MM.1S (cell line): ENCODE data around the gene CAPN15.

Experiments used
- DNase-seq: peaks from one replicate; pipeline ENCODE4 v3.0.0-alpha.2; 2015
- H2AFZ ChIP-seq: fragments of 300-600 bp; sonication (generic); 2 replicates; pipeline ENCODE4 v1.6.0; 2016; ENCODE audit warnings: antibody characterized with exemption, low read length
- H3F3A ChIP-seq: fragments of 300-600 bp; sonication (generic); 2 replicates; pipeline ENCODE4 v1.6.1; 2016; ENCODE audit warnings: mild to moderate bottlenecking, antibody characterized with exemption, low read length, moderate library complexity, mixed read lengths; ENCODE audit not compliant: insufficient read depth
- H3K27ac ChIP-seq: fragments of 300-600 bp; sonication (generic); 2 replicates; pipeline ENCODE4 v1.5.1; 2016; ENCODE audit warnings: mild to moderate bottlenecking, low read length
- H3K27me3 ChIP-seq: fragments of 300-600 bp; sonication (generic); replicated peaks from 2 replicates; pipeline ENCODE4 v1.6.0; 2016; ENCODE audit warnings: low read length; ENCODE audit not compliant: insufficient read depth
- H3K36me3 ChIP-seq: fragments of 300-600 bp; sonication (generic); replicated peaks from 2 replicates; pipeline ENCODE4 v1.6.1; 2016; ENCODE audit warnings: mild to moderate bottlenecking, low read length, mixed read lengths; ENCODE audit not compliant: insufficient read depth
- H3K4me1 ChIP-seq: fragments of 300-600 bp; sonication (generic); 2 replicates; pipeline ENCODE4 v1.6.1; 2016; ENCODE audit warnings: low read length, mixed read lengths
- H3K4me2 ChIP-seq: fragments of 300-600 bp; sonication (generic); 2 replicates; pipeline ENCODE4 v1.6.0; 2016; ENCODE audit warnings: low read depth, low read length
- H3K4me3 ChIP-seq: fragments of 300-600 bp; sonication (generic); 2 replicates; pipeline ENCODE4 v1.5.1; 2016; ENCODE audit warnings: low read length, mixed read lengths
- H3K79me2 ChIP-seq: fragments of 300-600 bp; sonication (generic); 2 replicates; pipeline ENCODE4 v1.6.1; 2016; ENCODE audit warnings: mixed run types, low read length, mixed read lengths
- H3K9ac ChIP-seq: fragments of 300-600 bp; sonication (generic); 2 replicates; pipeline ENCODE4 v1.6.1; 2016; ENCODE audit warnings: low read length, mixed read lengths
- H3K9me2 ChIP-seq: fragments of 300-600 bp; sonication (generic); replicated peaks from 2 replicates; pipeline ENCODE4 v1.6.1; 2016; ENCODE audit warnings: mild to moderate bottlenecking, low read length, mixed read lengths; ENCODE audit not compliant: insufficient read depth
- H3K9me3 ChIP-seq: fragments of 300-600 bp; sonication (generic); replicated peaks from 2 replicates; pipeline ENCODE4 v1.6.1; 2016; ENCODE audit warnings: mild to moderate bottlenecking, low read length, mixed read lengths; ENCODE audit not compliant: insufficient read depth
- H4K20me1 ChIP-seq: fragments of 300-600 bp; sonication (generic); 2 replicates; pipeline ENCODE4 v1.6.1; 2016; ENCODE audit warnings: mild to moderate bottlenecking, low read length, moderate library complexity, mixed read lengths; ENCODE audit not compliant: insufficient read depth
- CTCF ChIP-seq: fragments of 300-600 bp; sonication (generic); IDR thresholded peaks from 2 replicates; pipeline ENCODE4 v1.5.1; 2016; ENCODE audit warnings: antibody characterized with exemption, low read length, mixed read lengths
- EZH2 ChIP-seq: fragments of 300-600 bp; sonication (generic); optimal IDR thresholded peaks from 2 replicates; pipeline ENCODE3; 2017; ENCODE audit warnings: low read depth, mild to moderate bottlenecking, antibody characterized with exemption, low read length, mixed read lengths
- EZH2phosphoT487 ChIP-seq: fragments of 300-600 bp; sonication (generic); IDR thresholded peaks from 2 replicates; pipeline ENCODE4 v1.6.1; 2018; ENCODE audit warnings: antibody characterized with exemption, low read length

CAPN15 gene

DNA sequence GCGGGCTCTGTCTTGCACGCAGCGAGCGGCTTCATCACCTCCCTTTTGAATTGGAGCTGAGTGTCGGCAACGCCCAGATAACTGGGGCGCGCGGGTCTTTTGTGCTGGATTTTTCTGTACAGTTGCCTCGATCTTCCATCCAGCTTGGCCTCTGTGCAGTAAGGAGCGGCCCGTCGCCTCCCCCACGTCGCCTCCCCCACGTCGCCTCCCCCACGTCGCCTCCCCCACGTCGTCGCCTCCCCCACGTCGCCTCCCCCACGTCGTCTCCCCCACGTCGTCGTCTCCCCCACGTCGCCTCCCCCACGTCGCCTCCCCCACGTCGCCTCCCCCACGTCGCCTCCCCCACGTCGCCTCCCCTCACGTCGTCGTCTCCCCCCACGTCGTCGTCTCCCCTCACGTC is 17.0 kb downstream of the CAPN15 start:
- H3K4me2 ChIP-seq, result no peak overlapping the region
- no peaks in the 10 kb centered on the region for H4K20me1 ChIP-seq
- H3K4me1 ChIP-seq, result no peaks in the 10 kb centered on the region
- H3K9me2 ChIP-seq, result no peaks in the 10 kb centered on the region
- H3K4me3 ChIP-seq, result no peak overlapping the region
- no peaks in the 10 kb centered on the region for H3K36me3 ChIP-seq
- no peak for DNase-seq
- H3K27ac ChIP-seq, result no peak overlapping the region
- H3K9me3 ChIP-seq, result no peaks in the 10 kb centered on the region
- no peaks in the 10 kb centered on the region for H3K27me3 ChIP-seq
- peaks cover 55% of the 10 kb centered on the region for H3K79me2 ChIP-seq
- no peak overlapping the region for H3K9ac ChIP-seq
- TF ChIP-seq EZH2 (no peak), EZH2phosphoT487 (no peak), CTCF (no peak)
- H3F3A ChIP-seq, result no peaks in the 10 kb centered on the region
- H2AFZ ChIP-seq, result no peak overlapping the region

GRCh38 chr16:546909-547770 is 19.6 kb downstream of the CAPN15 start:
- Histone ChIP-seq H3K9ac (no peak overlapping the region), H3K9me3 (no peaks in the 10 kb centered on the region), H4K20me1 (no peaks in the 10 kb centered on the region), H3K4me1 (no peaks in the 10 kb centered on the region), H3K27ac (no peak overlapping the region), H2AFZ (no peak overlapping the region), H3F3A (no peaks in the 10 kb centered on the region), H3K79me2 (peaks cover 31% of the 10 kb centered on the region), H3K4me2 (no peak overlapping the region), H3K27me3 (no peaks in the 10 kb centered on the region), H3K4me3 (no peak overlapping the region), H3K36me3 (no peaks in the 10 kb centered on the region), H3K9me2 (no peaks in the 10 kb centered on the region)
- TF ChIP-seq CTCF, result no peak
- no peak for TF ChIP-seq EZH2phosphoT487
- no peak for TF ChIP-seq EZH2
- DNase-seq, result no peak

DNA sequence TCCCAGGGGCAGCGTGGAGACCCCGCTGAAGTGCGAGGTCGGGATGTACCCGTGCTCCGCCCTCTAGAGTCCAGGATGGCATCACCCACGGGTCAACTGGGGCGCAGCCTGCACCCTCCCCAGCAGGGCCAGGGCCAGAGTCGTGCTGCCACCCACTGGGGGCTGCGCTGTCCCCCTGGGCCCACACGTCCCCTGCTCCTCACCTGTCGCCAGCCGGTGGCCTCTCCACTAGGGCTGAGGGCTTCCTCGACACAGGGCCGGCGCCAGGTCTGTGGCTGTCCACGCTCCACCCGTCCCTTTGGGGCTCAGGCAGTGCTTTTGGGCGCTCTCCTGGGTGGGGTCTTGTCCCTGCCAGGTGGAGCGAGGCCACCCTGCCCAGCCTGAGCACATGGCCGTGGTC is 21.1 kb downstream of the CAPN15 start:
- H3K9me3 ChIP-seq, result no peaks in the 10 kb centered on the region
- peaks cover 18% of the 10 kb centered on the region for H3K79me2 ChIP-seq
- no peak for DNase-seq
- H4K20me1 ChIP-seq, result no peaks in the 10 kb centered on the region
- no peak overlapping the region for H3K4me2 ChIP-seq
- TF ChIP-seq CTCF, result no peak
- no peak for TF ChIP-seq EZH2
- no peak for TF ChIP-seq EZH2phosphoT487
- no peak overlapping the region for H3K27ac ChIP-seq
- no peak overlapping the region for H3K4me3 ChIP-seq
- H3K9ac ChIP-seq, result no peak overlapping the region
- no peaks in the 10 kb centered on the region for H3K27me3 ChIP-seq
- no peaks in the 10 kb centered on the region for H3K9me2 ChIP-seq
- H3K4me1 ChIP-seq, result no peaks in the 10 kb centered on the region
- H3F3A ChIP-seq, result no peaks in the 10 kb centered on the region
- H3K36me3 ChIP-seq, result no peaks in the 10 kb centered on the region
- H2AFZ ChIP-seq, result no peak overlapping the region
